Panc1 (cell line): ENCODE measurements around the gene NMD3. TPM values are rescaled to one million over a fixed set of nuclear protein-coding genes. Genes with fewer than 3 reads are reported as not detected.

Source experiments
- ATAC-seq: fragments of 200-7000 bp; cut with Tn5 transposase; 2 replicates; pipeline ENCODE4 v1.9.1; 2020; ENCODE audit warnings: mild to moderate bottlenecking, moderate library complexity
- BruUV-seq: library from RNA; stranded (reverse); fragments of 400-500 nt; replicated peaks from 2 replicates; lab custom pipeline; 2021; lab: Mats Ljungman, UMichigan
- CTCF ChIA-PET: fragments of 300-600 bp; sonication (Branson Sonifier 250); formaldehyde crosslinking; loops from one replicate; lab custom pipeline; 2022; ENCODE audit warnings: antibody characterized with exemption; lab: Charles Lee
- POLR2A ChIA-PET: fragments of 300-600 bp; sonication (Branson Sonifier 250); formaldehyde crosslinking; loops from one replicate; lab custom pipeline; 2022; ENCODE audit warnings: antibody characterized with exemption; lab: Charles Lee
- DNase-seq: peaks from one replicate; pipeline ENCODE4 v3.0.0-alpha.2; 2010; ENCODE audit warnings: low read depth, low spot score
- H3K27ac ChIP-seq: 2 replicates; pipeline ENCODE4 v1.5.1; 2011; ENCODE audit warnings: mild to moderate bottlenecking, low read length, inconsistent platforms
- H3K27me3 ChIP-seq: fragments of 200-500 bp; sonication (Bioruptor generic); 2 replicates; pipeline ENCODE4 v1.6.0; 2014; ENCODE audit warnings: low read length, inconsistent platforms; ENCODE audit not compliant: control insufficient read depth, insufficient read depth
- H3K36me3 ChIP-seq: fragments of 200-500 bp; sonication (Bioruptor generic); 2 replicates; pipeline ENCODE4 v1.5.1; 2014; ENCODE audit warnings: inconsistent platforms, mild to moderate bottlenecking, low read length, moderate library complexity; ENCODE audit not compliant: control insufficient read depth, insufficient read depth
- H3K4me1 ChIP-seq: 2 replicates; pipeline ENCODE4 v1.5.1; 2011; ENCODE audit warnings: inconsistent platforms, mild to moderate bottlenecking, low read length, moderate library complexity; ENCODE audit not compliant: control insufficient read depth, insufficient read depth
- H3K4me3 ChIP-seq, 2 experiments: 2 replicates each; pipeline ENCODE4 v1.5.1; 2011 to 2012; ENCODE audit warnings: low read depth in 2 of 2, low read length in 2 of 2, mild to moderate bottlenecking in 2 of 2, inconsistent platforms in 1 of 2, moderate library complexity in 1 of 2
- H3K9me3 ChIP-seq: fragments of 200-500 bp; sonication (Bioruptor generic); 2 replicates; pipeline ENCODE4 v1.5.1; 2014; ENCODE audit warnings: low read depth, mild to moderate bottlenecking, inconsistent platforms, low read length, moderate library complexity; ENCODE audit not compliant: control insufficient read depth, insufficient read depth
- POLR2AphosphoS5 ChIP-seq: IDR thresholded peaks from 2 replicates; pipeline ENCODE4 v1.6.1; 2012; ENCODE audit warnings: mild to moderate bottlenecking, low read depth, low read length, moderate library complexity
- SIN3A ChIP-seq: IDR thresholded peaks from 2 replicates; pipeline ENCODE4 v1.6.1; 2012; ENCODE audit warnings: low read depth, mild to moderate bottlenecking, low read length, moderate library complexity, borderline replicate concordance; ENCODE audit not compliant: insufficient read depth
- TCF7L2 ChIP-seq: IDR thresholded peaks from 2 replicates; pipeline ENCODE4 v1.6.1; 2011; ENCODE audit warnings: mild to moderate bottlenecking, low read depth, low read length, inconsistent platforms
- in situ Hi-C: cut with HindIII; loops from 2 replicates; pipeline ENCODE4 v1.10.0; 2016; ENCODE audit warnings: low sequenced_read_pairs, low pct_unique_long_range_greater_than_20kb
- intact Hi-C: fragments of 100-400 bp; cut with micrococcal nuclease; formaldehyde crosslinking; loops from one replicate; pipeline ENCODE4 v1.10.0; 2022; ENCODE audit not compliant: unreplicated experiment
- total RNA-seq: library from RNA; stranded (reverse); gene quantifications from one replicate; pipeline ENCODE4 v1.2.1, GENCODE V29; 2021; ENCODE audit not compliant: unreplicated experiment
- TF ChIP-seq, protein P1 (sequence below): fragments of 450-650 bp; IDR thresholded peaks from 2 replicates; pipeline ENCODE4 v1.5.1; 2017; ENCODE audit warnings: mild to moderate bottlenecking
- TF ChIP-seq, protein P2 (sequence below), 2 experiments: IDR thresholded peaks; 2 replicates each; pipeline ENCODE4 v1.6.1; 2011 to 2012; ENCODE audit warnings: low read depth in 2 of 2, control low read depth in 1 of 2, low read length in 1 of 2, mild to moderate bottlenecking in 1 of 2, moderate library complexity in 1 of 2; ENCODE audit not compliant: insufficient read depth in 1 of 2

NMD3 gene
- total RNA-seq, 1 experiment from 2014 or later, result 64.6 TPM

DNA sequence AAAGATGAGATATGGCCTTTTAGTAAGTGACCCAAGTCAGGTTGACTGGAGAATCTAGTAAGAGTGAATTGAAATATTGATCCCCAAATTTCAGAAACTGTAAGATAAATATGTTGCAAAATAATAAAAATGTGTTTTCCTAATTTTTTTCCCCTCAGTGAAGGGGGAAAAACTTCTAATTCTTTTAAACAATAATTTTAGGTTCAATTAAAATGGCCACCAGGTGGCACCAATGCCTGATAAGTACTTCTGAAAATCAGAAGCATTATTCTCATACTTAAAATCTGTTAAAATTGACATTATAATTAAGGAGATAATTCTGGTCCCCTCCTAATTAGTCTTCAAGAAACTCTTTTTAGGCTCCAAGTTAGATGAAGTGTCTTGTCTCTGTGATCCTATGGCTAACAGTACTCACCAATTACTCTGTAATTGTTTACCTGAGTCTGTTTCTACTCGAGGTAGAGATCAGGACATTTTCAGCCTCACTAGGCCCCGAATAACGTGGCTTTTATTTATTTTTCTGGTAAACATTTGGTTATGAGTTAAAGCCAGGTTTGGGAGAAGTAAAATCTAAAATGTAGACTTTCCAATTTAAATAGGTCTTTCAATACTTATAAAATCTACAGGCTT, 52.6 kb downstream of the NMD3 start:
- DNase-seq (no peak), ATAC-seq (no peak)
- Histone ChIP-seq H3K27ac (no peak overlapping the region), H3K4me1 (no peaks in the 10 kb centered on the region), H3K27me3 (no peaks in the 10 kb centered on the region), H3K36me3 (no peaks in the 10 kb centered on the region), H3K9me3 (peaks cover 6% of the 10 kb centered on the region; the same call in 1 of the 2 replicates), H3K4me3 (no peak overlapping the region)
- CTCF ChIA-PET, result no interaction called here
- in situ Hi-C loops, result no loop called here
- intact Hi-C loops, result loop anchor here (1.0 to 5.0 kb wide), 2 partner anchors 136 to 149 kb away; no protein-coding TSS in a partner anchor
- TF ChIP-seq SIN3A (no peak), TCF7L2 (no peak), POLR2AphosphoS5 (no peak)
- TF ChIP-seq, protein P1, sequence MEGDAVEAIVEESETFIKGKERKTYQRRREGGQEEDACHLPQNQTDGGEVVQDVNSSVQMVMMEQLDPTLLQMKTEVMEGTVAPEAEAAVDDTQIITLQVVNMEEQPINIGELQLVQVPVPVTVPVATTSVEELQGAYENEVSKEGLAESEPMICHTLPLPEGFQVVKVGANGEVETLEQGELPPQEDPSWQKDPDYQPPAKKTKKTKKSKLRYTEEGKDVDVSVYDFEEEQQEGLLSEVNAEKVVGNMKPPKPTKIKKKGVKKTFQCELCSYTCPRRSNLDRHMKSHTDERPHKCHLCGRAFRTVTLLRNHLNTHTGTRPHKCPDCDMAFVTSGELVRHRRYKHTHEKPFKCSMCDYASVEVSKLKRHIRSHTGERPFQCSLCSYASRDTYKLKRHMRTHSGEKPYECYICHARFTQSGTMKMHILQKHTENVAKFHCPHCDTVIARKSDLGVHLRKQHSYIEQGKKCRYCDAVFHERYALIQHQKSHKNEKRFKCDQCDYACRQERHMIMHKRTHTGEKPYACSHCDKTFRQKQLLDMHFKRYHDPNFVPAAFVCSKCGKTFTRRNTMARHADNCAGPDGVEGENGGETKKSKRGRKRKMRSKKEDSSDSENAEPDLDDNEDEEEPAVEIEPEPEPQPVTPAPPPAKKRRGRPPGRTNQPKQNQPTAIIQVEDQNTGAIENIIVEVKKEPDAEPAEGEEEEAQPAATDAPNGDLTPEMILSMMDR, result peak; percentile 66; the same call in 1 of the 2 replicates
- TF ChIP-seq, protein P2, sequence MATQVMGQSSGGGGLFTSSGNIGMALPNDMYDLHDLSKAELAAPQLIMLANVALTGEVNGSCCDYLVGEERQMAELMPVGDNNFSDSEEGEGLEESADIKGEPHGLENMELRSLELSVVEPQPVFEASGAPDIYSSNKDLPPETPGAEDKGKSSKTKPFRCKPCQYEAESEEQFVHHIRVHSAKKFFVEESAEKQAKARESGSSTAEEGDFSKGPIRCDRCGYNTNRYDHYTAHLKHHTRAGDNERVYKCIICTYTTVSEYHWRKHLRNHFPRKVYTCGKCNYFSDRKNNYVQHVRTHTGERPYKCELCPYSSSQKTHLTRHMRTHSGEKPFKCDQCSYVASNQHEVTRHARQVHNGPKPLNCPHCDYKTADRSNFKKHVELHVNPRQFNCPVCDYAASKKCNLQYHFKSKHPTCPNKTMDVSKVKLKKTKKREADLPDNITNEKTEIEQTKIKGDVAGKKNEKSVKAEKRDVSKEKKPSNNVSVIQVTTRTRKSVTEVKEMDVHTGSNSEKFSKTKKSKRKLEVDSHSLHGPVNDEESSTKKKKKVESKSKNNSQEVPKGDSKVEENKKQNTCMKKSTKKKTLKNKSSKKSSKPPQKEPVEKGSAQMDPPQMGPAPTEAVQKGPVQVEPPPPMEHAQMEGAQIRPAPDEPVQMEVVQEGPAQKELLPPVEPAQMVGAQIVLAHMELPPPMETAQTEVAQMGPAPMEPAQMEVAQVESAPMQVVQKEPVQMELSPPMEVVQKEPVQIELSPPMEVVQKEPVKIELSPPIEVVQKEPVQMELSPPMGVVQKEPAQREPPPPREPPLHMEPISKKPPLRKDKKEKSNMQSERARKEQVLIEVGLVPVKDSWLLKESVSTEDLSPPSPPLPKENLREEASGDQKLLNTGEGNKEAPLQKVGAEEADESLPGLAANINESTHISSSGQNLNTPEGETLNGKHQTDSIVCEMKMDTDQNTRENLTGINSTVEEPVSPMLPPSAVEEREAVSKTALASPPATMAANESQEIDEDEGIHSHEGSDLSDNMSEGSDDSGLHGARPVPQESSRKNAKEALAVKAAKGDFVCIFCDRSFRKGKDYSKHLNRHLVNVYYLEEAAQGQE (IDR thresholded peaks at IDR 0.05; ENCODE audit: insufficient read depth in 1 of 2, low read depth in 2 of 2, low read length in 1 of 2), result no peak
- BruUV-seq, result no TSS peak
- POLR2A ChIA-PET, result no interaction called here

DNA sequence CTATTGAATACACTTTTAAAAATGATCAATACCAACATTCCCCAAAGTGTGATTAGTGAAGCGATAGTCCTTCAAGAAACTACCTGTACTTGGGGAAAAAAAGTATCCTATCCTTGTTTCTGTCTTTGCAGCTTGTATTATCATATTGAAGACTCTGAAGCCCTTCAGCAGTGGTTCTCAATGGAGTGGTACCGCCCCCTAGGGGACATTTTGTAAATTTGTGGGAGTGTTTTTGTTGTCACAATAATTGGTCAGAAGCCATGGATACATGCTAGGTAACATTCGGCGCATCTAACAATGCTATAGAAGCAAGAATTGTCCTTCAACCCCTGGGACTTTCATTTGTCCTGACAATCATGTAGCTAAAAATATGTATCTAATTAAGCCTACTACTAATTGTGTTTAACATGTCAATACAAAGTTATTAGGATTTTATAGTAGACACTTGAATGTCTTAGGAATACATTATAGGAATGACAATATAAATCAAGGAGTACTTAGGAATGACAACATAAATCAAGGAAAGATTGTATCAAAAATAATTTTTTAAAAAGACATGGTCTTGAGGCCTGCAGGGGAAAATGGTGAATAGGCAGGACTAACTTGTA, 53.7 kb downstream of the NMD3 start:
- H3K36me3 ChIP-seq, result no peaks in the 10 kb centered on the region
- DNase-seq, result no peak
- no peaks in the 10 kb centered on the region for H3K27me3 ChIP-seq
- BruUV-seq, result no TSS peak
- no peak overlapping the region for H3K27ac ChIP-seq
- intact Hi-C loops (loop anchor here (5.0 kb wide), 1 partner anchor 148 kb away; no protein-coding TSS in a partner anchor), in situ Hi-C loops (no loop called here)
- CTCF ChIA-PET, result interaction anchor here (0.8 kb wide), 1 partner anchor 9 kb away, joined by 3 read pairs; no protein-coding TSS in a partner anchor
- H3K4me3 ChIP-seq, result no peak overlapping the region
- TF ChIP-seq SIN3A, result no peak
- TF ChIP-seq, protein P1, result peak; percentile 66
- no peak for ATAC-seq
- peaks cover 6% of the 10 kb centered on the region; the same call in 1 of the 2 replicates for H3K9me3 ChIP-seq
- POLR2A ChIA-PET, result no interaction called here
- no peaks in the 10 kb centered on the region for H3K4me1 ChIP-seq
